Large intestine (tissue), 3 donors: ENCODE data around the gene BEST4. TPM values are rescaled to one million over a fixed set of nuclear protein-coding genes. Genes with fewer than 3 reads are reported as not detected.
"Not testable (repeated sequence)": the region's sequence is repeated elsewhere in the genome, so short reads cannot be mapped to it uniquely, and the experiment has no call there.

Source experiments
- DNase-seq, 2 donors: peaks; one replicate each; pipeline versions ENCODE4 v3.0.0 to v3.0.0-alpha.2; 2013
- H3K27ac ChIP-seq: one replicate; pipeline ENCODE4 v1.5.1; 2013; ENCODE audit warnings: low read length
- H3K27me3 ChIP-seq: 2 replicates; pipeline ENCODE4 v1.6.1; 2013; ENCODE audit warnings: low read length; ENCODE audit not compliant: control insufficient read depth, insufficient read depth
- H3K36me3 ChIP-seq: 2 replicates; pipeline ENCODE4 v1.6.1; 2013; ENCODE audit warnings: low read length; ENCODE audit not compliant: control insufficient read depth, insufficient read depth
- H3K4me1 ChIP-seq: one replicate; pipeline ENCODE4 v1.6.1; 2013; ENCODE audit warnings: low read length; ENCODE audit not compliant: control insufficient read depth, insufficient read depth
- H3K4me3 ChIP-seq: one replicate; pipeline ENCODE4 v1.5.1; 2013; ENCODE audit warnings: low read length
- H3K9me3 ChIP-seq: one replicate; pipeline ENCODE4 v1.6.1; 2013; ENCODE audit warnings: mild to moderate bottlenecking, low read depth, low read length, moderate library complexity; ENCODE audit not compliant: control insufficient read depth
- WGBS: methylation state at CpG from one replicate; pipeline ENCODE4 v1.1.5; 2013; ENCODE audit warnings: low lambda C conversion rate; ENCODE audit not compliant: insufficient coverage; 5-methylcytosine and 5-hydroxymethylcytosine counted together
- polyA plus RNA-seq: library from polyadenylated mRNA; unstranded; fragments of 120-200 nt; gene quantifications from one replicate; pipeline ENCODE4 v1.2.1, GENCODE V29; 2013

BEST4 gene
- polyA plus RNA-seq, 1 donor, result 6.1 TPM

- no CpG with 5 or more reads among the region's 13 CpGs for WGBS
- Histone ChIP-seq H3K27me3 (no peaks in the 10 kb centered on the region), H3K4me1 (peaks cover 12% of the 10 kb centered on the region), H3K4me3 (peak overlapping the region; percentile 56), H3K9me3 (no peaks in the 10 kb centered on the region), H3K27ac (peak overlapping the region; percentile 90), H3K36me3 (no peaks in the 10 kb centered on the region)
- DNase-seq, result no peak
These were observed 31.2 kb upstream of the BEST4 start for GRCh38 chr1:44819196-44819607.

DNA sequence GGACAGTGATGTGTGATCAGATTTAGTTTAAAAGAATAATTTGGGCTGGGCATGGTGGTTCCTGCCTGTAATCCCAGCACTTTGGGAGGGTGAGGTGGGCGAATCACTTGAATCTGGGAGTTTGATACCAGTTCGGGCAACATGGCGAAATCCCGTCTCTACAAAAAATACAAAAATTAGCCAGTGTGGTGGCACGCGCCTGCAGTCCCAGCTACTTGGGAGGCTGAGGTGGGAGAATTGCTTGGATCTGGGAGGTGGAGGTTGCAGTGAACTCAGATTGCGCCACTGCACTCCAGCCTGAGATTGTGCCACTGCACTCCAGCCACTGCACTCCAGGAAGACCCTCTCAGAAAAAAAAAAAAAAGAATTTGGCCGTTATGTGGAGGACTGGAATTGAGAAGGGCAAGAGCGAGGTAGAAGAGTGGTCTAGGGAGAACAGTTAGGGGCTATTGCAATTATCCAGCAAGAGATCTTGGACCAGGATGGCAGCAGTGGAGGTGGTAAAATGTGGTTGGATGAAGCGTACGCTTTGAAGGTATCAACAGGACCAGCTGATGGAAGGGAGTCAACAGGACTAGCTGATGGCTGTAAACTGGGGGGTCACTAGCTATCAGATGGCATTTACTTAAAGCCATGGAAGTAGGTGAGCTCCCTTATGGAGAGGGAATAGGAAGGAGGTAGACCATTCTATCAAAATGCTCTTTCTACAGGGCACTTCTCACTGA lies 30.0 kb upstream of the BEST4 start:
- no peak for DNase-seq
- no peaks in the 10 kb centered on the region for H3K9me3 ChIP-seq
- peaks cover 12% of the 10 kb centered on the region for H3K4me1 ChIP-seq
- H3K27me3 ChIP-seq, result no peaks in the 10 kb centered on the region
- H3K36me3 ChIP-seq, result no peaks in the 10 kb centered on the region
- WGBS, result 88% methylated on average over 2 of the region's 11 CpGs
- no peak overlapping the region for H3K4me3 ChIP-seq
- H3K27ac ChIP-seq, result no peak overlapping the region

- peaks cover 17% of the 10 kb centered on the region for H3K4me1 ChIP-seq
- H3K4me3 ChIP-seq, result no peak overlapping the region
- no CpG with 5 or more reads among the region's 2 CpGs for WGBS
- no peaks in the 10 kb centered on the region for H3K36me3 ChIP-seq
- H3K9me3 ChIP-seq, result no peaks in the 10 kb centered on the region
- no peaks in the 10 kb centered on the region for H3K27me3 ChIP-seq
- DNase-seq, result no peak
- no peak overlapping the region for H3K27ac ChIP-seq
These were observed 29.3 kb upstream of the BEST4 start for GRCh38 chr1:44817307-44817706.

DNA sequence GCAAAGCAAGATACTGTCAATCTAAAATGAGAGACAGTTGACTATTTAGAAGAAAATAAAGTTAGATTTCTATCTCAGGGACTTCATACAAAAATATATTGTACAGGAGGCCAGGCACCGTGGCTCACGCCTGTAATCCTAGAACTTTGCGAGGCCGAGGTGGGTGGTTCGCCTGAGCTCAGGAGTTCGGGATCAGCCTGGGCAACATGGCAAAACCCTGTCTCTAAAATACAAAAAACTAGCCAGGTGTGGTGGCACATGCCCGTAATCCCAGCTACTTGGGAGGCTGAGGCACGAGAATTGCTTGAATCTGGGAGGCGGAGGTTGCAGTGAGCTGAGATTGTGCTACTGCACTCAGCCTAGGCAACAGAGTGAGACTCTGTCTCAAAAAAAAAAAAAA lies 28.0 kb upstream of the BEST4 start:
- no CpG with 5 or more reads among the region's 9 CpGs for WGBS
- H3K36me3 ChIP-seq, H3K27me3 ChIP-seq, H3K27ac ChIP-seq, H3K4me3 ChIP-seq, H3K9me3 ChIP-seq, DNase-seq: not testable (repeated sequence)
- H3K4me1 ChIP-seq, result peaks cover 17% of the 10 kb centered on the region

- H3K27me3 ChIP-seq, result no peaks in the 10 kb centered on the region
- H3K4me3 ChIP-seq, result peak overlapping the region; percentile 55
- peak in 1 of 2 donors; percentile 59 for DNase-seq
- H3K4me1 ChIP-seq, result peaks cover 36% of the 10 kb centered on the region
- H3K9me3 ChIP-seq, result no peaks in the 10 kb centered on the region
- peak overlapping the region; percentile 79 for H3K27ac ChIP-seq
- H3K36me3 ChIP-seq, result no peaks in the 10 kb centered on the region
- no CpG with 5 or more reads among the region's 48 CpGs for WGBS
These were observed 25.0 kb upstream of the BEST4 start for GRCh38 chr1:44812822-44813543.

GRCh38 chr1:44811234-44811633 lies 23.3 kb upstream of the BEST4 start:
- Histone ChIP-seq H3K9me3 (no peaks in the 10 kb centered on the region), H3K4me1 (peaks cover 52% of the 10 kb centered on the region), H3K4me3 (no peak overlapping the region), H3K36me3 (peaks cover 5% of the 10 kb centered on the region), H3K27me3 (no peaks in the 10 kb centered on the region), H3K27ac (no peak overlapping the region)
- WGBS, result 90% methylated on average over 2 of the region's 8 CpGs
- no peak for DNase-seq

- H3K27ac ChIP-seq, H3K4me3 ChIP-seq, H3K36me3 ChIP-seq, DNase-seq, H3K9me3 ChIP-seq, H3K27me3 ChIP-seq: not testable (repeated sequence)
- H3K4me1 ChIP-seq, result peaks cover 52% of the 10 kb centered on the region
- no CpG with 5 or more reads among the region's 4 CpGs for WGBS
These were observed 22.8 kb upstream of the BEST4 start for GRCh38 chr1:44810762-44811105.

DNA sequence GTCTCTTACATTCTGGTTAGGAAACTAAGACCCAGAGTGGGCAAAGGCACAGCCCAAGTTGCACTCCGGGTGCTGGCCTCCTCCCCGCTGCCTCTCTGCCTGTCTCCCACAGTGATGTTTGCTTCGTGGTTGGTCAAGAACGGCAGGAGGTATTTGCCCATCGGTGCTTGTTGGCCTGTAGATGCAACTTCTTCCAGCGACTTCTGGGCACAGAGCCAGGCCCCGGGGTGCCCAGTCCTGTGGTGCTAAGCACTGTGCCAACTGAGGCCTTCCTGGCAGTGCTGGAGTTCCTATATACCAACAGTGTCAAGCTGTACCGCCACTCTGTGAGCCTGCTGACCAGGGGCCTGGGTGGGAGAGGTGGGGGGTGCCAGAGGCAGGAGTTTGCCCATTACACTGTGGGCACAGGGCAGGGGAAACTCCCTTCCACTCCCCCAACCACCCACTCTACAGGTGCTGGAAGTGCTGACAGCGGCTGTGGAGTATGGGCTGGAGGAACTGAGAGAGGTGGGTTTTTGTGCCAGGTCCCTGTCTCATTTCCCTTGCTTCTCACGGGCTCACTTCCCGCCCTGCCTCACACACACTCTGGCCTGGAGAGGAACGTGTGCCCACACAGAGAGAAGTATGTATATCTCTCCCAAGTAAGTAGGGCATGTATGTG lies 22.3 kb upstream of the BEST4 start:
- peaks cover 12% of the 10 kb centered on the region for H3K36me3 ChIP-seq
- DNase-seq, result no peak
- no peaks in the 10 kb centered on the region for H3K9me3 ChIP-seq
- no CpG with 5 or more reads among the region's 12 CpGs for WGBS
- H3K27me3 ChIP-seq, result no peaks in the 10 kb centered on the region
- H3K4me1 ChIP-seq, result peaks cover 52% of the 10 kb centered on the region
- peak overlapping the region; percentile 97 for H3K27ac ChIP-seq
- no peak overlapping the region for H3K4me3 ChIP-seq

GRCh38 chr1:44808938-44809917 lies 21.3 kb upstream of the BEST4 start:
- Histone ChIP-seq H3K27ac (peak overlapping the region; percentile 97), H3K27me3 (no peaks in the 10 kb centered on the region), H3K4me3 (peak overlapping the region; percentile 27), H3K4me1 (peaks cover 46% of the 10 kb centered on the region), H3K9me3 (no peaks in the 10 kb centered on the region), H3K36me3 (peaks cover 18% of the 10 kb centered on the region)
- WGBS, result no CpG with 5 or more reads among the region's 6 CpGs
- peak; percentile 77 to 93 for DNase-seq
